NCI-H2196 treated with DMSO at 0.1 percent for 48 hours (cell line): Measurements from ENCODE around the gene NCAPH2.

ENCODE experiments used
- DNase-seq: peaks from one replicate; lab custom pipeline; 2025; ENCODE audit not compliant: unreplicated experiment; lab: John Stamatoyannopoulos, UW

NCAPH2 gene

GRCh38 chr22:50569041-50569459, 61.0 kb downstream of the NCAPH2 start:
- no peak for DNase-seq

GRCh38 chr22:50569896-50570535, 62.0 kb downstream of the NCAPH2 start:
- DNase-seq = no peak

GRCh38 chr22:50570861-50571260, 62.8 kb downstream of the NCAPH2 start:
- DNase-seq = no peak

- no peak for DNase-seq
Observed at GRCh38 chr22:50571264-50572175, 63.5 kb downstream of the NCAPH2 start.

- no peak for DNase-seq
Observed at GRCh38 chr22:50572965-50573364, 64.9 kb downstream of the NCAPH2 start.

GRCh38 chr22:50573491-50574382, 65.7 kb downstream of the NCAPH2 start:
- no peak for DNase-seq

- no peak for DNase-seq
Observed at GRCh38 chr22:50574383-50574755, 66.3 kb downstream of the NCAPH2 start.
